ENCODE measurements around the gene TRIM52. TPM values are rescaled to one million over a fixed set of nuclear protein-coding genes. Genes with fewer than 3 reads are reported as not detected.

TRIM52 gene
- total and polyA plus RNA-seq, 10 of the 15 experiments (the other 5 are each of a cell fraction or from before 2014, with no cell fraction given), result 1.4 to 24.3 (median 8.1) TPM

DNA sequence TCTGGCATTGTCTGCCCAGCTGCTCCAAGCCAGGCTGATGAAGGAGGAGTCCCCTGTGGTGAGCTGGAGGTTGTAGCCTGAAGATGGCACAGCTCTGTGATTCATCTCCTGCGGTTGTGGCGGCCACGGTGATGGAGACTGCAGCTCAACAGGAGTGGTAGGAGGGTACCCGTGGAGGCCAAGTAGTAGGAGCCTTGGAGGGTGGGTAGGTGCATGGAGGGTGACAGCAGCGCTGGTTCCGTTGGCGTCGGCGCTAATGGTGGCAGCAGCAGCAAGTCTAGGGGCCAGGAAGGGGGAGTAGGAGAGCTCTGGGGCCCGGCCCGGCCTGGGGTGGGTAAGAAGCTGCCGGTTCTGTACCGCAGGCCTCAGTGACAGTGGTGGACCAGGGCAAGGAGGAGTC is 22.4 kb upstream of the TRIM52 start:
- TF ChIP-seq FOS (IDR thresholded peaks at IDR 0.05; ENCODE audit: borderline replicate concordance, extremely low read depth, insufficient read length) (no peak), BCL11A (IDR thresholded peaks at IDR 0.05; ENCODE audit: low read depth, low read length) (no peak), PAX5 (IDR thresholded peaks at IDR 0.05; ENCODE audit: borderline replicate concordance, low read depth, low read length) (no peak), CBX5 (IDR thresholded peaks at IDR 0.05; ENCODE audit: low read depth) (no peak), SIN3A (IDR thresholded peaks at IDR 0.05; ENCODE audit: low read depth, low read length) (no peak), IKZF1 (conservative IDR thresholded peaks at IDR 0.05) (no peak), HCFC1 (IDR thresholded peaks at IDR 0.05; ENCODE audit: low read length) (no peak), ZSCAN29 (IDR thresholded peaks at IDR 0.05) (no peak), TBL1XR1 (IDR thresholded peaks at IDR 0.05; ENCODE audit: low read depth, low read length) (no peak), STAT1 (conservative IDR thresholded peaks at IDR 0.05) (no peak)
- TF ChIP-seq, protein P1, sequence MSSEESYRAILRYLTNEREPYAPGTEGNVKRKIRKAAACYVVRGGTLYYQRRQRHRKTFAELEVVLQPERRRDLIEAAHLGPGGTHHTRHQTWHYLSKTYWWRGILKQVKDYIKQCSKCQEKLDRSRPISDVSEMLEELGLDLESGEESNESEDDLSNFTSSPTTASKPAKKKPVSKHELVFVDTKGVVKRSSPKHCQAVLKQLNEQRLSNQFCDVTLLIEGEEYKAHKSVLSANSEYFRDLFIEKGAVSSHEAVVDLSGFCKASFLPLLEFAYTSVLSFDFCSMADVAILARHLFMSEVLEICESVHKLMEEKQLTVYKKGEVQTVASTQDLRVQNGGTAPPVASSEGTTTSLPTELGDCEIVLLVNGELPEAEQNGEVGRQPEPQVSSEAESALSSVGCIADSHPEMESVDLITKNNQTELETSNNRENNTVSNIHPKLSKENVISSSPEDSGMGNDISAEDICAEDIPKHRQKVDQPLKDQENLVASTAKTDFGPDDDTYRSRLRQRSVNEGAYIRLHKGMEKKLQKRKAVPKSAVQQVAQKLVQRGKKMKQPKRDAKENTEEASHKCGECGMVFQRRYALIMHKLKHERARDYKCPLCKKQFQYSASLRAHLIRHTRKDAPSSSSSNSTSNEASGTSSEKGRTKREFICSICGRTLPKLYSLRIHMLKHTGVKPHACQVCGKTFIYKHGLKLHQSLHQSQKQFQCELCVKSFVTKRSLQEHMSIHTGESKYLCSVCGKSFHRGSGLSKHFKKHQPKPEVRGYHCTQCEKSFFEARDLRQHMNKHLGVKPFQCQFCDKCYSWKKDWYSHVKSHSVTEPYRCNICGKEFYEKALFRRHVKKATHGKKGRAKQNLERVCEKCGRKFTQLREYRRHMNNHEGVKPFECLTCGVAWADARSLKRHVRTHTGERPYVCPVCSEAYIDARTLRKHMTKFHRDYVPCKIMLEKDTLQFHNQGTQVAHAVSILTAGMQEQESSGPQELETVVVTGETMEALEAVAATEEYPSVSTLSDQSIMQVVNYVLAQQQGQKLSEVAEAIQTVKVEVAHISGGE (CRISPR knock-in tag; IDR thresholded peaks at IDR 0.05), result no peak
- TF ChIP-seq, protein P2, sequence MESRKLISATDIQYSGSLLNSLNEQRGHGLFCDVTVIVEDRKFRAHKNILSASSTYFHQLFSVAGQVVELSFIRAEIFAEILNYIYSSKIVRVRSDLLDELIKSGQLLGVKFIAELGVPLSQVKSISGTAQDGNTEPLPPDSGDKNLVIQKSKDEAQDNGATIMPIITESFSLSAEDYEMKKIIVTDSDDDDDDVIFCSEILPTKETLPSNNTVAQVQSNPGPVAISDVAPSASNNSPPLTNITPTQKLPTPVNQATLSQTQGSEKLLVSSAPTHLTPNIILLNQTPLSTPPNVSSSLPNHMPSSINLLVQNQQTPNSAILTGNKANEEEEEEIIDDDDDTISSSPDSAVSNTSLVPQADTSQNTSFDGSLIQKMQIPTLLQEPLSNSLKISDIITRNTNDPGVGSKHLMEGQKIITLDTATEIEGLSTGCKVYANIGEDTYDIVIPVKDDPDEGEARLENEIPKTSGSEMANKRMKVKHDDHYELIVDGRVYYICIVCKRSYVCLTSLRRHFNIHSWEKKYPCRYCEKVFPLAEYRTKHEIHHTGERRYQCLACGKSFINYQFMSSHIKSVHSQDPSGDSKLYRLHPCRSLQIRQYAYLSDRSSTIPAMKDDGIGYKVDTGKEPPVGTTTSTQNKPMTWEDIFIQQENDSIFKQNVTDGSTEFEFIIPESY (IDR thresholded peaks at IDR 0.05), result no peak
- TF ChIP-seq, protein P3, sequence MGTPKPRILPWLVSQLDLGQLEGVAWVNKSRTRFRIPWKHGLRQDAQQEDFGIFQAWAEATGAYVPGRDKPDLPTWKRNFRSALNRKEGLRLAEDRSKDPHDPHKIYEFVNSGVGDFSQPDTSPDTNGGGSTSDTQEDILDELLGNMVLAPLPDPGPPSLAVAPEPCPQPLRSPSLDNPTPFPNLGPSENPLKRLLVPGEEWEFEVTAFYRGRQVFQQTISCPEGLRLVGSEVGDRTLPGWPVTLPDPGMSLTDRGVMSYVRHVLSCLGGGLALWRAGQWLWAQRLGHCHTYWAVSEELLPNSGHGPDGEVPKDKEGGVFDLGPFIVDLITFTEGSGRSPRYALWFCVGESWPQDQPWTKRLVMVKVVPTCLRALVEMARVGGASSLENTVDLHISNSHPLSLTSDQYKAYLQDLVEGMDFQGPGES (IDR thresholded peaks at IDR 0.05), result no peak
- TF ChIP-seq, protein P4, sequence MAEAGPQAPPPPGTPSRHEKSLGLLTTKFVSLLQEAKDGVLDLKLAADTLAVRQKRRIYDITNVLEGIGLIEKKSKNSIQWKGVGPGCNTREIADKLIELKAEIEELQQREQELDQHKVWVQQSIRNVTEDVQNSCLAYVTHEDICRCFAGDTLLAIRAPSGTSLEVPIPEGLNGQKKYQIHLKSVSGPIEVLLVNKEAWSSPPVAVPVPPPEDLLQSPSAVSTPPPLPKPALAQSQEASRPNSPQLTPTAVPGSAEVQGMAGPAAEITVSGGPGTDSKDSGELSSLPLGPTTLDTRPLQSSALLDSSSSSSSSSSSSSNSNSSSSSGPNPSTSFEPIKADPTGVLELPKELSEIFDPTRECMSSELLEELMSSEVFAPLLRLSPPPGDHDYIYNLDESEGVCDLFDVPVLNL (IDR thresholded peaks at IDR 0.05; ENCODE audit: low read depth, low read length), result no peak
- H3K4me2 ChIP-seq (ENCODE audit: control insufficient read depth, insufficient read depth), result no peak overlapping the region
- DNase-seq (ENCODE audit: low read depth, low spot score) (no peak), FAIRE-seq (no peak), ATAC-seq (no peak)
- WGBS (ENCODE audit: insufficient coverage, insufficient replicate concordance, low lambda C conversion rate, missing lambda C conversion rate), result 73% methylated on average over 10 of the region's 13 CpGs
- no peaks in the 10 kb centered on the region for H4K20me1 ChIP-seq (ENCODE audit: control insufficient read depth, insufficient read depth)
- ChIA-PET SMC1A (ENCODE audit: uncharacterized antibody, unreplicated experiment) (no interaction called here), CTCF (interaction anchor here (0.7 kb wide), 1 partner anchor 44 kb away, joined by 3 read pairs; no protein-coding TSS in a partner anchor), POLR2A (no interaction called here), RAD21 (ENCODE audit: unreplicated experiment) (no interaction called here)
- H3K9me3 ChIP-seq (replicated peaks; ENCODE audit: control insufficient read depth, insufficient read depth, low read length), result no peaks in the 10 kb centered on the region
- no peak overlapping the region for H3K4me3 ChIP-seq
- no peak overlapping the region for H2AFZ ChIP-seq (ENCODE audit: control insufficient read depth, low read depth, low read length)
- H3K9ac ChIP-seq (ENCODE audit: control insufficient read depth, insufficient read depth, low read length), result no peak overlapping the region
- no TSS peak for BruUV-seq (replicated peaks)
- no peaks in the 10 kb centered on the region for H3K27me3 ChIP-seq (replicated peaks in 1 of 2; ENCODE audit: control insufficient read depth in 2 of 2, insufficient read depth in 2 of 2, low read length in 1 of 2)
- in situ Hi-C loops (cut with MboI), result no loop called here
- intact Hi-C loops (cut with micrococcal nuclease; ENCODE audit: unreplicated experiment), result no loop called here
- no peaks in the 10 kb centered on the region for H3K36me3 ChIP-seq (ENCODE audit: control insufficient read depth in 2 of 2, insufficient read depth in 2 of 2, low read length in 1 of 2)
- no peak overlapping the region for H3K27ac ChIP-seq (ENCODE audit: control insufficient read depth, insufficient read depth)
- H3K79me2 ChIP-seq (ENCODE audit: control insufficient read depth, insufficient read depth, low read length), result no peaks in the 10 kb centered on the region
- peaks cover 12% of the 10 kb centered on the region for H3K4me1 ChIP-seq (ENCODE audit: control insufficient read depth, insufficient read depth, low read length)

All from GM12878 (cell line).